ENCODE data around the gene INPP4B. TPM values are rescaled to one million over a fixed set of nuclear protein-coding genes. Genes with fewer than 3 reads are reported as not detected.

INPP4B gene
- polyA plus RNA-seq (ENCODE audit: insufficient read length in 4 of 4) = 1 to 10 TPM; 6.2 to 9.6 (median 8.4) TPM

DNA sequence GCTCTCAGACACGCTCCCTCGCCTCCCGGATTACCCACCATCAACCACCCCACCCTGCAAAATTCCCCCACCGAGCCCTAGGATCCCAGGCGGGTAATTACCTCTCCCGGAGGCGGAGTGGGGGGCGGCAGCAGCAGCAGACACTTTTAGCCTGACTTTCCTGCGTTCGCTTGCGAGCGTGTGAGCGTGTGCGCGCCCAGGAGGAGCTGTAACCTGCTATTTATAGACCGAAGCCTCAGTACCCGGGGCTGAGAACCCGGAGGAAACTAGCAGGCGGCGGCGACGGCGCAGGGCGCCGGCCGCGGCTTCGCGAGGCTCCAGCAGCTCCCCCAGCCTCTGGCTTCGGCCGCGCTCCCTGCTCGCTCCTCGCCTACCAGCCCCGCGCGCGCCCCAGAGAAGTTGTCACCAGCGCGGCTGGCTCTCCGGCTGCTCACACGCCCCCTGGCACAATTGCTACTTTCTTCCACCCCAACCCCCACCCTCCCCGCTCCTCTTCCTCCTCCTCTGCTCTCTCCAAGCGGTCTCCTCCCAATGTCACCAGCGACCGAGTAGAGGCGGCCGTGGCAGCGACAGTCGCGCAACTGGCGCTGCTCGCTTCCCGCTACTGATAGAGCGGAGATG lies at the start of gene INPP4B:
TSS of gene INPP4B (minus strand) at position 194 of the 621 bp plus-strand sequence.
- peak in 3 of 4 donors; percentile 31 to 61 (median 39) for DNase-seq (ENCODE audit: low read depth in 4 of 4, low spot score in 2 of 4)

GRCh38 chr4:142893012-142893411 lies 46.9 kb upstream of the INPP4B start:
- DNase-seq (ENCODE audit: low read depth in 4 of 4, low spot score in 2 of 4) = no peak

- DNase-seq (ENCODE audit: low read depth in 4 of 4, low spot score in 2 of 4) = no peak
These were observed 40.5 kb upstream of the INPP4B start for GRCh38 chr4:142886566-142886965.

DNA sequence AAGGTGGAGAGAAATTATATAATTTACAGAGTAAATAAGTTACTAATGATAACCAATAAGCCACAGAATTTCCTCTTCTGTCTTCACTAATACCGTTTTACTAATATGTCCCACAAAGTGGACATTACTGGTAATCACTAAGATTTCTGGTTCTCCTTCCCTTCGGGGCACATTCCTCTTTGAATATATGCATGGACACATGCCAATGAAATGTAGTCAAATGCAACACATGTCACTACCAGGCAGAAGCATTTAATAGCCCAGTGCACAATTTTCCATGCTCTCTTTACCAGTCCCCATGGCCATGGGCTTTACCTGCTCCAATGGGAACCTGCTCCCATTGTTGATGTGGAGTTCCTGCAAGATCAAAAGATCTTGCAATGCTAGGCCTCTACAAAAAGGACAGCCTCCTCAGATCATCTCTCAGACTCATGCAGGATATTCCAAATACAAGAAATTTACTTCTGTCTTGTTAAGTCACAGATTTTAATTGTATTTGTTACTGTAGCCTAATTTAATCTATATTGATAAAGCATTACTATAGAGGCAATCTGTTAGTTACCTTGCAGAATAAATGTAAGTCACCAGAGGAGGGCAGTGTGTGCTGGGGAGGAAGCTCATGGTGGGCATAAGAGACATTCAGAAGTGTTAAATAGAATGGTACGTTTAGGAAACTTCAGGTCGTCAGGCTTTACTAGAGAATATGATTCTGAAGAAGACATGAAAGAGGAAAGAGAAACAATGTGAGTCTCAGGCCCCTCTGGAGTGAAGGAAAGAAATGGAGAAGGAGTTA lies 37.1 kb upstream of the INPP4B start:
- DNase-seq (ENCODE audit: low read depth in 4 of 4, low spot score in 2 of 4) = no peak

- DNase-seq (ENCODE audit: low read depth in 4 of 4, low spot score in 2 of 4) = no peak
These were observed 36.1 kb upstream of the INPP4B start for GRCh38 chr4:142882159-142882558.

DNA sequence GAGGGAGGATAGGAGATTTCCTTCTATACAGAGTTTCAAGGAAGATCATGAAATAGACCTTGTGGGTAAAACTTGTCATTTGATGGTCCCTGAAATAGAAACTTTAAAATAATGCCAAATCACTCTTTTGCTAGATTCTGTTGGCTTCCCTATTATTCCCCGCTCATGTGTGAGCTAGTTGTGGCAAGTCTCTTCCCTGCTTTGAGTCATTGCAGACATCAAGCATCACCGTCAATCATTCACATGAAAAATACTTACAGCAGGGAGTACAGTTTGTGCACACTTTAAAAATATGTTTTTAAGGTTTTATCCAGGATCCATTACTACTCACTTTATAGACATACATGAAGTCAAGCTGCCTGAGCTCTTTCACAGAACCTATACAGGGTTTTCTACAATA lies 35.2 kb upstream of the INPP4B start:
- DNase-seq (ENCODE audit: low read depth in 4 of 4, low spot score in 2 of 4) = no peak

- no peak for DNase-seq (ENCODE audit: low read depth in 4 of 4, low spot score in 2 of 4)
These were observed 29.0 kb upstream of the INPP4B start for GRCh38 chr4:142875117-142875516.

DNA sequence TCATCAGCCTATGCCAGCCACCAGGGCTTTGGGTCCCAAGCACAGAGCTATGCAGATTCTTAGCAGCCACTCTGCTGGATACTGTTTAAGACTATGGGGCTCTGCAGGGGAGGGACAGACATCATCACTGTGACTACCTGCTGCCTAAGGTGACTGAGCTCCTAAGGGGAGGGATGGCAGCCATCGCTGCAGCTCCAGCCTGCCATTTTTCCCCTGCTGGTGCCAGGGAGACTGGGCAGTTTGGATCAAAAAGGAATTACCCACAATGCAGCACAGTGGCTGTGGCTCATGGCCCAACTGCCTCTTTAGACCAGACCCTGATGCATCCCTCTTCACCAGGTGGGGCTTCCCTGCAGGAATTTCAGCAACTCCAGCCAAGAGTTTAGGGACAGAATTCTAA lies 28.6 kb upstream of the INPP4B start:
- DNase-seq (ENCODE audit: low read depth in 4 of 4, low spot score in 2 of 4) = no peak

- DNase-seq (ENCODE audit: low read depth in 4 of 4, low spot score in 2 of 4) = no peak
These were observed 20.6 kb upstream of the INPP4B start for GRCh38 chr4:142866685-142867084.

GRCh38 chr4:142861351-142861750 lies 15.2 kb upstream of the INPP4B start:
- DNase-seq (ENCODE audit: low read depth in 4 of 4, low spot score in 2 of 4) = no peak

GRCh38 chr4:142858965-142859364 lies 12.9 kb upstream of the INPP4B start:
- no peak for DNase-seq (ENCODE audit: low read depth in 4 of 4, low spot score in 2 of 4)

- no peak for DNase-seq (ENCODE audit: low read depth in 4 of 4, low spot score in 2 of 4)
These were observed 12.3 kb upstream of the INPP4B start for GRCh38 chr4:142858446-142858845.

- DNase-seq (ENCODE audit: low read depth in 4 of 4, low spot score in 2 of 4) = no peak
These were observed 10.5 kb upstream of the INPP4B start for GRCh38 chr4:142856576-142856975.

DNA sequence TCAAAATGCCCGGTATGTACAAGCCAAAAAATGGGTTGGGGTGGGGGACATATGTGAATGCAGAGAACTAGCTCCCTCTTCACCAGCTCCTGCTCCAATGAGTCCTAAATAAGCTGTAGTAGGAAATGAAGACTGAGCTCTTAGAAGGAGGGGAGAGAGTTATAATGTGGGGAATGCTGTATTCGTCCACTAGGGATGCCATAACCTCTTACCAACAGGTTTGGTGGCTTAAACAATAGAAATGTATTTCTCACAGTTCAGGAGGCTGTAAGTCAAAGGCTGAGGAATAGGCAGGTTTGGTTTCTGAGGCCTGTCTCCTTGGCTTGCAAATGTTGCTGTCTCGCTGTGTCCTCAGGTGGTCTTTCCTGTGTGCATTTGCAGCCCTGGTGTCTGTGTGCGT lies 4.4 kb upstream of the INPP4B start:
- no peak for DNase-seq (ENCODE audit: low read depth in 4 of 4, low spot score in 2 of 4)

DNA sequence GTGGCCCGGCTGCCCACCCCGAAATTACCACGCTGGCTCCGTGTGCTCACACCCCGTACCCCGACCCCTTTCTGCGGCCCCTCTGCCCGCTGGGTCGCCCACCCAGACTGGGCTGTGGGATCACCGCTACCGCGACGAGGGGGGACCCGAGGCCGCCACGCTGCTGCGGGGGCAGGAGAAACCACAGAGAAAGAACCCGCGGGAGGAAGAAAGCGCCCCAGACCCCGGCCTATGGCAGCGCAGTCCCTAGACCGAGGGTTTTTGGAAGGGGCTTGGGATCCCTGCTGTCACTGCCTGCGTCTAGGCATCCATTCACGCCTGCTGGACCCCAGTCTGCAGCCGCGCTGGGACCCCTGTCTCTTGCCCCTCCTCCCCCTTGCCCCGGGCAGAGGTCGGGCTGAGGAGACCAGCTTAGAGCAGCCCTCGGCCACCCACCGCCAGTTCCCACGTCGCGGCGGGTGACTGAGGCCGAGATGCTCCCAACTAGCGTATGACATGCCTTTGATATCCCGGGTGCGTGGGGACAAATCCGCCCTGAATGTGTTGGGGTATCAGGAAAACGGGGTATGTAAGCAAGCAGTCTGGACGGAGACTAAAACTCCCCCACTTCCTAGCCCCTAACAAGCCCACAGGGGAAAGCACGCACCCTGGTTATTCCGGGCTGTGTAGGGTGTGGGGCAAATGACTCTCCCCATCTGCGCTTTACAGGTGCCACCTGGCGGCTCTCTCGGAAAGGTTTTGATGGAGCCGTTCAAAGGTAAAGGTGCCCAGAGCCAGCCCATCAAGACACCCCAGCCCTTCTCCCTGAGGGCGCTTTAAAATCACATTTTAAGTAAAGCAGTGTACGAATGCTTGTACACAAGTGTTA lies 862 bp upstream of the INPP4B start:
- DNase-seq (ENCODE audit: low read depth in 4 of 4, low spot score in 2 of 4) = peak in 3 of 4 donors; percentile 28 to 48 (median 42)

GRCh38 chr4:142845293-142846107 lies 601 bp downstream of the INPP4B start:
- DNase-seq (ENCODE audit: low read depth in 4 of 4, low spot score in 2 of 4) = peak in 3 of 4 donors; percentile 1 to 5 (median 4)

DNA sequence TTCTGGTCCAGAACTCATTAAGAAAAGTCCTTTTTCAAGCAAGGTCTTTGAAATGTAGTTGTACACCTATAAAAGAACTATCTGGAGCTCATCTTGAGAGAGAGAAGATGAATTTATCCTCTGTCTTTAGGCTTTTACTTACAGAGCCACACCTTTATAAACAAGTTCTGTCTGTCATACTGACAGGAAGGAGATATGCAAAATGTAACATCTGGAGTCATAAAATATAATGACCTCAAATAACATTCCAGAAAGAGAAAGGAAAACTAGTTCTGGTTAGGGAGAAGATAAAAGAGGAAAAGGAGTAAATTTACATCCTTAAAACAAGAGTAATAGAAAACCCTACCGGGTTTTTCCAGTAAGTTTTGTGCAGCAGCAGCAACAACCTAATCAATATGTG lies 1.3 kb downstream of the INPP4B start:
- no peak for DNase-seq (ENCODE audit: low read depth in 4 of 4, low spot score in 2 of 4)

- peak in 1 of 4 donors; percentile 26 for DNase-seq (ENCODE audit: low read depth in 4 of 4, low spot score in 2 of 4)
These were observed 5.5 kb downstream of the INPP4B start for GRCh38 chr4:142840516-142841123.

- DNase-seq (ENCODE audit: low read depth in 4 of 4, low spot score in 2 of 4) = no peak
These were observed 7.3 kb downstream of the INPP4B start for GRCh38 chr4:142838778-142839177.

DNA sequence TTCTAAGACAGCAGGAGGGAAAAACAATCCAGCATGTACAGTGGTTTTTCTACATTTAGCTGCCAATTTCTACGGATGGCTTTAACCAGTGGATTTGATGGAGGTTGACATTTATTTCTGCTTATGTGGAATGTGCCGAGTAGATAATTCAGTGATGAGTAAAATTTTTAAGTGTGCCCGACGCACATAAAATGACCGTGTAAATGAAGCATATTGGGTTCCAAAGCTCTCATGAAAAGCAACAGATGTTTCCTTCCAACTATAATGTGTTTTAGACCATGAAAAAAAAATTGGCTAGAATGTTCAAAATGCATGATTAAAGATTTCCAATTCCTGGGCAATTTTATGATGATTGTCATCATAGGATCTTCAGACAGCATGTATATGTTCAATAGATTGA lies 14.1 kb downstream of the INPP4B start:
- no peak for DNase-seq (ENCODE audit: low read depth in 4 of 4, low spot score in 2 of 4)
